CD14-positive monocyte (primary cell): Measurements from ENCODE around the gene BCL2. TPM values are rescaled to one million over a fixed set of nuclear protein-coding genes. Genes with fewer than 3 reads are reported as not detected.
A peak's percentile ranks its signal among the peaks of the same experiment; 100 is the strongest.

Experiments used
- DNase-seq, 3 donors: peaks; one replicate each; pipeline ENCODE4 v3.0.0-alpha.2; 2011 to 2022
- H2AFZ ChIP-seq: 2 replicates; pipeline ENCODE4 v1.6.0; 2012; ENCODE audit warnings: mild to moderate bottlenecking, low read depth, low read length, inconsistent platforms; ENCODE audit not compliant: insufficient read depth, poor library complexity, severe bottlenecking
- H3K27ac ChIP-seq, 2 donors: 1 replicate in 1 of 2; 2 replicates in 1 of 2; pipeline ENCODE4 v1.5.1; 2012 to 2013; ENCODE audit warnings: low read length in 2 of 2, control low read depth in 1 of 2, inconsistent platforms in 1 of 2, low read depth in 1 of 2, mild to moderate bottlenecking in 1 of 2
- H3K27me3 ChIP-seq, 2 donors: one replicate each; pipeline versions ENCODE4 v1.6.0 to v1.6.1; 2011 to 2013; ENCODE audit warnings: low read length in 2 of 2; ENCODE audit not compliant: control insufficient read depth in 2 of 2, insufficient read depth in 2 of 2
- H3K36me3 ChIP-seq, 2 donors: replicated peaks in 1 of 2; 1 replicate in 1 of 2; 2 replicates in 1 of 2; pipeline versions ENCODE4 v1.5.1 to v1.6.1; 2012 to 2013; ENCODE audit warnings: low read length in 2 of 2, control low read depth in 1 of 2, inconsistent platforms in 1 of 2, mild to moderate bottlenecking in 1 of 2; ENCODE audit not compliant: insufficient read depth in 2 of 2, control insufficient read depth in 1 of 2
- H3K4me1 ChIP-seq, 2 donors: 1 replicate in 1 of 2; 2 replicates in 1 of 2; pipeline versions ENCODE4 v1.5.1 to v1.6.1; 2012 to 2013; ENCODE audit warnings: low read length in 2 of 2, control low read depth in 1 of 2, inconsistent platforms in 1 of 2, mild to moderate bottlenecking in 1 of 2, moderate library complexity in 1 of 2; ENCODE audit not compliant: insufficient read depth in 2 of 2, control insufficient read depth in 1 of 2
- H3K4me2 ChIP-seq: replicated peaks from 2 replicates; pipeline ENCODE3; 2012; ENCODE audit warnings: low read length, moderate library complexity, mild to moderate bottlenecking; ENCODE audit not compliant: poor library complexity, severe bottlenecking; ENCODE audit errors: extremely low read depth
- H3K4me3 ChIP-seq, 3 experiments: fragments of 200-600 bp in 1 of 3; sonication (generic) in 1 of 3; replicated peaks in 1 of 3; 1 replicate in 2 of 3; 2 replicates in 1 of 3; pipeline ENCODE4 v1.5.1; 2011 to 2013; ENCODE audit warnings: low read length in 3 of 3, mild to moderate bottlenecking in 3 of 3, control low read depth in 2 of 3, low read depth in 2 of 3, inconsistent platforms in 1 of 3, moderate library complexity in 1 of 3
- H3K79me2 ChIP-seq: 2 replicates; pipeline ENCODE4 v1.6.0; 2012; ENCODE audit warnings: mild to moderate bottlenecking, control low read depth, inconsistent platforms, low read length, moderate library complexity; ENCODE audit not compliant: insufficient read depth
- H3K9ac ChIP-seq: 2 replicates; pipeline ENCODE4 v1.6.0; 2017; ENCODE audit warnings: low read length, mild to moderate bottlenecking; ENCODE audit not compliant: insufficient read depth, poor library complexity, severe bottlenecking
- H3K9me3 ChIP-seq, 2 donors: replicated peaks in 1 of 2; 1 replicate in 1 of 2; 2 replicates in 1 of 2; pipeline versions ENCODE4 v1.5.1 to v1.6.1; 2012 to 2013; ENCODE audit warnings: low read length in 2 of 2, control low read depth in 1 of 2; ENCODE audit not compliant: control insufficient read depth in 1 of 2, insufficient read depth in 1 of 2
- H4K20me1 ChIP-seq: 2 replicates; pipeline ENCODE4 v1.6.0; 2012; ENCODE audit warnings: mild to moderate bottlenecking, low read length, control low read depth, moderate library complexity; ENCODE audit not compliant: insufficient read depth
- H3K27ac Mint-ChIP-seq, 7 donors: one replicate each; pipeline ENCODE4 v1.8.0; 2020; ENCODE audit warnings: mild to moderate bottlenecking in 7 of 7, mixed read lengths in 7 of 7, moderate library complexity in 6 of 7, inconsistent platforms in 2 of 7
- H3K27me3 Mint-ChIP-seq, 3 donors: one replicate each; pipeline ENCODE4 v1.8.0; 2021 to 2022; ENCODE audit warnings: low read depth in 3 of 3, mild to moderate bottlenecking in 3 of 3, mixed read lengths in 3 of 3, moderate library complexity in 3 of 3, inconsistent platforms in 1 of 3
- H3K36me3 Mint-ChIP-seq, 2 donors: one replicate each; pipeline ENCODE4 v1.8.0; 2020; ENCODE audit warnings: mixed read lengths in 2 of 2, inconsistent platforms in 1 of 2, mild to moderate bottlenecking in 1 of 2
- H3K4me1 Mint-ChIP-seq: one replicate; pipeline ENCODE4 v1.8.0; 2020; ENCODE audit warnings: mild to moderate bottlenecking, mixed read lengths
- H3K4me3 Mint-ChIP-seq, 2 donors: one replicate each; pipeline ENCODE4 v1.8.0; 2020; ENCODE audit warnings: mild to moderate bottlenecking in 2 of 2, mixed read lengths in 2 of 2, moderate library complexity in 1 of 2
- H3K9me3 Mint-ChIP-seq, 7 donors: one replicate each; pipeline ENCODE4 v1.8.0; 2020 to 2022; ENCODE audit warnings: mixed read lengths in 7 of 7, mild to moderate bottlenecking in 6 of 7, moderate library complexity in 6 of 7, inconsistent platforms in 2 of 7
- WGBS: methylation state at CpG from one replicate; pipeline ENCODE4 v1.1.5; 2013; ENCODE audit warnings: missing lambda C conversion rate; ENCODE audit not compliant: insufficient coverage; 5-methylcytosine and 5-hydroxymethylcytosine counted together
- intact Hi-C, 2 donors: fragments of 100-400 bp; cut with micrococcal nuclease; formaldehyde crosslinking; loops; one replicate each; pipeline versions ENCODE4 v1.15.0 to v1.15.1; 2023
- polyA plus RNA-seq, 3 donors: library from polyadenylated mRNA; depleted of rRNA in 1 of 3; unstranded in 2 of 3; stranded (reverse) in 1 of 3; fragments of 300-500 nt in 2 of 3; fragments of >200 nt in 1 of 3; fragmentation: Illumina TruSeq in 2 of 3; gene quantifications; 1 replicate in 2 of 3; 2 replicates in 1 of 3; pipeline ENCODE4 v1.2.3, GENCODE V29; 2012 to 2021
- TF ChIP-seq, protein P1 (sequence below): fragments of 200-600 bp; IDR thresholded peaks from one replicate; pipeline ENCODE4 v1.8.0; 2022; ENCODE audit warnings: antibody characterized with exemption, mild to moderate bottlenecking

Gene BCL2
- polyA plus RNA-seq, 3 donors, result 0.58 to 2.5 (median 1.1) TPM

GRCh38 chr18:63253428-63254372 is 65.9 kb downstream of the BCL2 start:
- H3K9ac ChIP-seq, result peak overlapping the region; percentile 63
- Mint-ChIP-seq H3K27ac (peak overlapping the region; percentile 88 to 96 (median 93)), H3K36me3 (peaks cover 0 to 1% of the 10 kb centered on the region in 2 donors), H3K4me1 (peaks cover 59% of the 10 kb centered on the region), H3K4me3 (peak overlapping the region; percentile 51 to 77), H3K27me3 (no peaks in the 10 kb centered on the region), H3K9me3 (peaks cover 0 to 3% (median 0%) of the 10 kb centered on the region in 7 donors)
- WGBS, result no CpG with 5 or more reads among the region's 10 CpGs
- intact Hi-C loops, result no loop called here
- no peaks in the 10 kb centered on the region for H3K27me3 ChIP-seq
- H3K36me3 ChIP-seq, result no peaks in the 10 kb centered on the region
- H3K4me3 ChIP-seq, result peak overlapping the region in 2 of 3 experiments; percentile 38 to 61
- H3K9me3 ChIP-seq, result no peaks in the 10 kb centered on the region
- TF ChIP-seq, protein P1, sequence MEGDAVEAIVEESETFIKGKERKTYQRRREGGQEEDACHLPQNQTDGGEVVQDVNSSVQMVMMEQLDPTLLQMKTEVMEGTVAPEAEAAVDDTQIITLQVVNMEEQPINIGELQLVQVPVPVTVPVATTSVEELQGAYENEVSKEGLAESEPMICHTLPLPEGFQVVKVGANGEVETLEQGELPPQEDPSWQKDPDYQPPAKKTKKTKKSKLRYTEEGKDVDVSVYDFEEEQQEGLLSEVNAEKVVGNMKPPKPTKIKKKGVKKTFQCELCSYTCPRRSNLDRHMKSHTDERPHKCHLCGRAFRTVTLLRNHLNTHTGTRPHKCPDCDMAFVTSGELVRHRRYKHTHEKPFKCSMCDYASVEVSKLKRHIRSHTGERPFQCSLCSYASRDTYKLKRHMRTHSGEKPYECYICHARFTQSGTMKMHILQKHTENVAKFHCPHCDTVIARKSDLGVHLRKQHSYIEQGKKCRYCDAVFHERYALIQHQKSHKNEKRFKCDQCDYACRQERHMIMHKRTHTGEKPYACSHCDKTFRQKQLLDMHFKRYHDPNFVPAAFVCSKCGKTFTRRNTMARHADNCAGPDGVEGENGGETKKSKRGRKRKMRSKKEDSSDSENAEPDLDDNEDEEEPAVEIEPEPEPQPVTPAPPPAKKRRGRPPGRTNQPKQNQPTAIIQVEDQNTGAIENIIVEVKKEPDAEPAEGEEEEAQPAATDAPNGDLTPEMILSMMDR, result no peak
- DNase-seq, result peak; percentile 64 to 85 (median 74)
- H3K79me2 ChIP-seq, result peaks cover 7% of the 10 kb centered on the region
- H3K4me2 ChIP-seq, result peak overlapping the region; percentile 60
- peak overlapping the region; percentile 14 for H2AFZ ChIP-seq
- H3K4me1 ChIP-seq, result peaks cover 52 to 63% of the 10 kb centered on the region in 2 donors
- H3K27ac ChIP-seq, result peak overlapping the region; percentile 65 to 92
- H4K20me1 ChIP-seq, result no peaks in the 10 kb centered on the region

GRCh38 chr18:63253014-63253413 is 66.6 kb downstream of the BCL2 start:
- Histone ChIP-seq H3K4me1 (peaks cover 52 to 67% of the 10 kb centered on the region in 2 donors), H3K79me2 (peaks cover 8% of the 10 kb centered on the region), H3K4me3 (peak overlapping the region in 2 of 3 experiments; percentile 38 to 61), H4K20me1 (no peaks in the 10 kb centered on the region), H3K27me3 (no peaks in the 10 kb centered on the region), H2AFZ (peak overlapping the region; percentile 43), H3K36me3 (no peaks in the 10 kb centered on the region), H3K9me3 (no peaks in the 10 kb centered on the region), H3K9ac (no peak overlapping the region), H3K27ac (peak overlapping the region; percentile 65 to 92), H3K4me2 (peak overlapping the region; percentile 60)
- H3K27me3 Mint-ChIP-seq, result no peaks in the 10 kb centered on the region
- peak overlapping the region; percentile 24 to 77 for H3K4me3 Mint-ChIP-seq
- peak overlapping the region; percentile 88 to 96 (median 93) for H3K27ac Mint-ChIP-seq
- intact Hi-C loops, result no loop called here
- 7% methylated on average over 3 of the region's 6 CpGs for WGBS
- TF ChIP-seq, protein P1, result no peak
- peaks cover 63% of the 10 kb centered on the region for H3K4me1 Mint-ChIP-seq
- H3K36me3 Mint-ChIP-seq, result peaks cover 0 to 1% of the 10 kb centered on the region in 2 donors
- no peak for DNase-seq
- H3K9me3 Mint-ChIP-seq, result peaks cover 0 to 3% (median 0%) of the 10 kb centered on the region in 7 donors
